Measurements from ENCODE around the gene USP10. TPM values are rescaled to one million over a fixed set of nuclear protein-coding genes. Genes with fewer than 3 reads are reported as not detected.

The USP10 gene
- total RNA-seq, 4 donors from 2014 or later: 23.6 to 56.8 (median 45.4) TPM

- no peak for DNase-seq
- H3K27me3 ChIP-seq: no peaks in the 10 kb centered on the region
- peak overlapping the region in 2 of 4 donors; percentile 2 to 55 for H3K27ac ChIP-seq
- no peak overlapping the region for H3K4me3 ChIP-seq
- intact Hi-C loops (cut with DNase I; ENCODE audit: low total_unique reads): loop anchor here (5.0 kb wide), 2 partner anchors 200 to 220 kb away; no protein-coding TSS in a partner anchor
- in situ Hi-C loops (cut with MboI; ENCODE audit: low pct_ligation_motif_present in 1 of 4, low pct_unique_long_range_greater_than_20kb in 1 of 4, low sequenced_read_pairs in 3 of 4): loop anchor here in 3 of 4 donors (10.0 kb wide), 2 partner anchors 213 to 223 kb away; no protein-coding TSS in a partner anchor
- no peaks in the 10 kb centered on the region for H3K9me3 ChIP-seq
- TF ChIP-seq CTCF (IDR thresholded peaks at IDR 0.05): no peak
- TF ChIP-seq POLR2A (IDR thresholded peaks at IDR 0.05): no peak
- TF ChIP-seq EP300 (IDR thresholded peaks at IDR 0.05; ENCODE audit: low read depth): no peak
- no peak for TF ChIP-seq POLR2AphosphoS5 (IDR thresholded peaks at IDR 0.05)
- H3K4me1 ChIP-seq: peaks cover 6 to 46% (median 22%) of the 10 kb centered on the region in 4 donors
- no peaks in the 10 kb centered on the region for H3K36me3 ChIP-seq
Measured at GRCh38 chr16:84751947-84752346, 52.1 kb downstream of the USP10 start.

DNA sequence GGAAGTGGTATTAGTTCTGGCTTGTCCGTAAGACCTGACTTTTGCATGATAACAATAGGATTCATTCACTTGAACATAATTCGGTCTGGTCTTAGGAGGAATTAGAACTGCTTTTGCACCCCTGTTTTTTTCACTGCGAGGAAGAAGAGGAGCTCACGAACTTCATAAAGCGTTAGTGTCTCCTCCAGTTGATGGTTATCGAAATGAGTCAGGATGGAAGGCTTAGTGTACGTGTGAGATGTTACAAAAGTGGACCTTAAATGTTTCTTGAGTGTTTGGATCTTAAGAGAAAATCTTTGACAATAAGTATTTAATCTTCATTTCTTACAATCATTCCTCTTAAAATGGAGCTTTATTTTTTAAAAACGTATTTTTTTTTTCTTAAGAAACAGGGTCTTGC lies 52.8 kb downstream of the USP10 start:
- H3K36me3 ChIP-seq: no peaks in the 10 kb centered on the region
- H3K27me3 ChIP-seq: no peaks in the 10 kb centered on the region
- H3K9me3 ChIP-seq: no peaks in the 10 kb centered on the region
- H3K27ac ChIP-seq: peak overlapping the region in 1 of 4 donors; percentile 2
- WGBS, 2 donors (ENCODE audit: low coverage in 1 of 2): 73 to 83% methylated on average over 8 of the region's 8 CpGs
- DNase-seq: no peak
- peaks cover 6 to 46% (median 22%) of the 10 kb centered on the region in 4 donors for H3K4me1 ChIP-seq
- TF ChIP-seq POLR2A (IDR thresholded peaks at IDR 0.05) (no peak), CTCF (IDR thresholded peaks at IDR 0.05) (no peak), POLR2AphosphoS5 (IDR thresholded peaks at IDR 0.05) (no peak), EP300 (IDR thresholded peaks at IDR 0.05; ENCODE audit: low read depth) (no peak)
- intact Hi-C loops (cut with DNase I; ENCODE audit: low total_unique reads) (loop anchor here (5.0 kb wide), 2 partner anchors 200 to 220 kb away; no protein-coding TSS in a partner anchor), in situ Hi-C loops (cut with MboI; ENCODE audit: low pct_ligation_motif_present in 1 of 4, low pct_unique_long_range_greater_than_20kb in 1 of 4, low sequenced_read_pairs in 3 of 4) (loop anchor here in 3 of 4 donors (10.0 kb wide), 2 partner anchors 212 to 222 kb away; no protein-coding TSS in a partner anchor)
- no peak overlapping the region for H3K4me3 ChIP-seq

GRCh38 chr16:84753412-84754326 lies 53.9 kb downstream of the USP10 start:
- no peak for TF ChIP-seq EP300 (IDR thresholded peaks at IDR 0.05; ENCODE audit: low read depth)
- TF ChIP-seq POLR2A (IDR thresholded peaks at IDR 0.05): no peak
- TF ChIP-seq POLR2AphosphoS5 (IDR thresholded peaks at IDR 0.05): no peak
- TF ChIP-seq CTCF (IDR thresholded peaks at IDR 0.05): no peak
- Histone ChIP-seq H3K27ac (peak overlapping the region in 1 of 4 donors; percentile 41), H3K27me3 (no peaks in the 10 kb centered on the region), H3K4me1 (peaks cover 6 to 50% (median 25%) of the 10 kb centered on the region in 4 donors), H3K36me3 (no peaks in the 10 kb centered on the region), H3K4me3 (no peak overlapping the region), H3K9me3 (no peaks in the 10 kb centered on the region)
- intact Hi-C loops (cut with DNase I; ENCODE audit: low total_unique reads) (loop anchor here (5.0 kb wide), 2 partner anchors 199 to 219 kb away; no protein-coding TSS in a partner anchor), in situ Hi-C loops (cut with MboI; ENCODE audit: low pct_ligation_motif_present in 1 of 4, low pct_unique_long_range_greater_than_20kb in 1 of 4, low sequenced_read_pairs in 3 of 4) (loop anchor here in 3 of 4 donors (10.0 kb wide), 2 partner anchors 211 to 221 kb away; no protein-coding TSS in a partner anchor)
- DNase-seq: no peak
- 82 to 87% methylated on average over 7 to 14 of the region's 14 CpGs for WGBS, 2 donors (ENCODE audit: low coverage in 1 of 2)

GRCh38 chr16:84754353-84754856 lies 54.6 kb downstream of the USP10 start:
- 8 to 11% methylated on average over 9 to 12 of the region's 12 CpGs for WGBS, 2 donors (ENCODE audit: low coverage in 1 of 2)
- Histone ChIP-seq H3K4me3 (no peak overlapping the region), H3K27ac (peak overlapping the region in 2 of 4 donors; percentile 41 to 64), H3K36me3 (no peaks in the 10 kb centered on the region), H3K27me3 (no peaks in the 10 kb centered on the region), H3K4me1 (peaks cover 6 to 54% (median 28%) of the 10 kb centered on the region in 4 donors), H3K9me3 (no peaks in the 10 kb centered on the region)
- TF ChIP-seq POLR2AphosphoS5 (IDR thresholded peaks at IDR 0.05) (no peak), CTCF (IDR thresholded peaks at IDR 0.05) (peak; percentile 81 to 93 (median 83))
- peak; percentile 71 for DNase-seq
- in situ Hi-C loops (cut with MboI; ENCODE audit: low pct_ligation_motif_present in 1 of 4, low pct_unique_long_range_greater_than_20kb in 1 of 4, low sequenced_read_pairs in 3 of 4) (loop anchor here in 3 of 4 donors (10.0 kb wide), 2 partner anchors 210 to 220 kb away; no protein-coding TSS in a partner anchor), intact Hi-C loops (cut with DNase I; ENCODE audit: low total_unique reads) (loop anchor here (5.0 kb wide), 2 partner anchors 198 to 218 kb away; no protein-coding TSS in a partner anchor)

All from transverse colon (tissue), 4 donors.